ENCODE results near the gene GNE. TPM values are rescaled to one million over a fixed set of nuclear protein-coding genes. Genes with fewer than 3 reads are reported as not detected.

The GNE gene
- total and polyA plus RNA-seq, 9 of the 15 experiments (the other 6 are each of a cell fraction or from before 2014, with no cell fraction given), result 5.1 to 18.6 (median 12.0) TPM

- 0% methylated on average over 1 of the region's 1 CpG for WGBS (ENCODE audit: insufficient coverage, low coverage, missing lambda C conversion rate)
- no peaks in the 10 kb centered on the region for H3K27me3 ChIP-seq (ENCODE audit: control insufficient read depth in 2 of 2, insufficient read depth in 2 of 2, low read length in 2 of 2)
- no peaks in the 10 kb centered on the region for H3K9me1 ChIP-seq (ENCODE audit: control insufficient read depth, insufficient read depth, low read length)
- peaks cover 28% of the 10 kb centered on the region for H3K79me2 ChIP-seq (ENCODE audit: control insufficient read depth, insufficient read depth, low read length)
- no peaks in the 10 kb centered on the region for H3K9me3 ChIP-seq (replicated peaks; ENCODE audit: control insufficient read depth, insufficient read depth, low read depth, low read length)
- H3K4me1 ChIP-seq (replicated peaks in 1 of 2; ENCODE audit: control insufficient read depth in 2 of 2, insufficient read depth in 2 of 2, low read length in 2 of 2), result peaks cover 0 to 15% of the 10 kb centered on the region in 2 experiments; a peak in 3 of 5 replicates
- in situ Hi-C loops (cut with MboI) (no loop called here), intact Hi-C loops (cut with micrococcal nuclease) (no loop called here)
- no peak overlapping the region for H2AFZ ChIP-seq (ENCODE audit: low read depth, low read length)
- H3K9ac ChIP-seq (ENCODE audit: insufficient read depth in 1 of 2, low read depth in 2 of 2, low read length in 2 of 2), result no peak overlapping the region
- H3K4me3 ChIP-seq, result no peak overlapping the region
- peaks cover 6% of the 10 kb centered on the region; the same call in 1 of the 2 replicates for H4K20me1 ChIP-seq (replicated peaks; ENCODE audit: control insufficient read depth, insufficient read depth, low read length)
- ChIA-PET POLR2A (interaction anchor here (0.7 to 1.7 kb wide), 8 partner anchors 8 to 715 kb away, joined by 3 to 5 read pairs (median 4); partner anchors contain the start of gene CLTA), CTCF (ENCODE audit: low intra/inter-chr PET ratio) (no interaction called here)
- ATAC-seq (peak; percentile 37; the same call in 2 of the 3 replicates), DNase-seq (ENCODE audit: extremely low read depth in 1 of 4, low spot score in 3 of 4) (peak in 1 of 4 experiments; percentile 21), FAIRE-seq (peak; percentile 68)
- H3K4me2 ChIP-seq (ENCODE audit: insufficient read depth, low read length), result peak overlapping the region; percentile 44
- no TSS peak for BruUV-seq (replicated peaks)
- peaks cover 92% of the 10 kb centered on the region for H3K36me3 ChIP-seq (ENCODE audit: control insufficient read depth, insufficient read depth, low read length)
- peak overlapping the region; percentile 59 for H3K27ac ChIP-seq (ENCODE audit: extremely low read depth, low read depth, low read length)
- no peak for TF ChIP-seq USF2 (CRISPR knock-in tag; IDR thresholded peaks at IDR 0.05)
- TF ChIP-seq SMARCC2 (IDR thresholded peaks at IDR 0.05; ENCODE audit: low read depth), result 0 out of 2 replicates have a peak, but pooled peaks have one; percentile 24
- TF ChIP-seq HNRNPLL (IDR thresholded peaks at IDR 0.05; ENCODE audit: low read depth, low read length, poor library complexity, severe bottlenecking), result no peak
- no peak for TF ChIP-seq DNMT1 (IDR thresholded peaks at IDR 0.05)
- no peak for TF ChIP-seq BHLHE40 (IDR thresholded peaks at IDR 0.05; ENCODE audit: low read length)
- TF ChIP-seq HMBOX1 (IDR thresholded peaks at IDR 0.05), result peak; percentile 57; the same call in 1 of the 2 replicates
- no peak for TF ChIP-seq FOXK2 (conservative IDR thresholded peaks at IDR 0.05 in 1 of 2, IDR thresholded peaks at IDR 0.05 in 1 of 2; ENCODE audit: low read depth in 2 of 2)
- TF ChIP-seq ATF2 (CRISPR knock-in tag; IDR thresholded peaks at IDR 0.05), result no peak
- no peak for TF ChIP-seq ZNF584 (CRISPR knock-in tag; IDR thresholded peaks at IDR 0.05; ENCODE audit: low read depth)
- TF ChIP-seq CBX1 (IDR thresholded peaks at IDR 0.05; ENCODE audit: low read depth), result no peak
- TF ChIP-seq ZNF551 (CRISPR knock-in tag; IDR thresholded peaks at IDR 0.05), result no peak
- TF ChIP-seq, protein P1, sequence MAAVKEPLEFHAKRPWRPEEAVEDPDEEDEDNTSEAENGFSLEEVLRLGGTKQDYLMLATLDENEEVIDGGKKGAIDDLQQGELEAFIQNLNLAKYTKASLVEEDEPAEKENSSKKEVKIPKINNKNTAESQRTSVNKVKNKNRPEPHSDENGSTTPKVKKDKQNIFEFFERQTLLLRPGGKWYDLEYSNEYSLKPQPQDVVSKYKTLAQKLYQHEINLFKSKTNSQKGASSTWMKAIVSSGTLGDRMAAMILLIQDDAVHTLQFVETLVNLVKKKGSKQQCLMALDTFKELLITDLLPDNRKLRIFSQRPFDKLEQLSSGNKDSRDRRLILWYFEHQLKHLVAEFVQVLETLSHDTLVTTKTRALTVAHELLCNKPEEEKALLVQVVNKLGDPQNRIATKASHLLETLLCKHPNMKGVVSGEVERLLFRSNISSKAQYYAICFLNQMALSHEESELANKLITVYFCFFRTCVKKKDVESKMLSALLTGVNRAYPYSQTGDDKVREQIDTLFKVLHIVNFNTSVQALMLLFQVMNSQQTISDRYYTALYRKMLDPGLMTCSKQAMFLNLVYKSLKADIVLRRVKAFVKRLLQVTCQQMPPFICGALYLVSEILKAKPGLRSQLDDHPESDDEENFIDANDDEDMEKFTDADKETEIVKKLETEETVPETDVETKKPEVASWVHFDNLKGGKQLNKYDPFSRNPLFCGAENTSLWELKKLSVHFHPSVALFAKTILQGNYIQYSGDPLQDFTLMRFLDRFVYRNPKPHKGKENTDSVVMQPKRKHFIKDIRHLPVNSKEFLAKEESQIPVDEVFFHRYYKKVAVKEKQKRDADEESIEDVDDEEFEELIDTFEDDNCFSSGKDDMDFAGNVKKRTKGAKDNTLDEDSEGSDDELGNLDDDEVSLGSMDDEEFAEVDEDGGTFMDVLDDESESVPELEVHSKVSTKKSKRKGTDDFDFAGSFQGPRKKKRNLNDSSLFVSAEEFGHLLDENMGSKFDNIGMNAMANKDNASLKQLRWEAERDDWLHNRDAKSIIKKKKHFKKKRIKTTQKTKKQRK (IDR thresholded peaks at IDR 0.05; ENCODE audit: borderline replicate concordance, low read depth, low read length), result no peak
- TF ChIP-seq ZNF134 (CRISPR knock-in tag; conservative IDR thresholded peaks at IDR 0.05), result no peak
These were observed 50.7 kb downstream of the GNE start for GRCh38 chr9:36207546-36208012.

Measured in K562 (cell line).